ENCODE measurements around the gene HOXD9. TPM values are rescaled to one million over a fixed set of nuclear protein-coding genes. Genes with fewer than 3 reads are reported as not detected.
A peak's percentile ranks its signal among the peaks of the same experiment; 100 is the strongest.

Gene HOXD9
- total RNA-seq, 2 experiments from 2014 or later: not detected

- Mint-ChIP-seq H3K9me3 (ENCODE audit: low read depth) (no peaks in the 10 kb centered on the region), H3K36me3 (peaks cover 3% of the 10 kb centered on the region), H3K27me3 (peaks cover 93% of the 10 kb centered on the region), H3K4me1 (peaks cover 11% of the 10 kb centered on the region), H3K4me3 (no peak overlapping the region), H3K27ac (no peak overlapping the region)
- CTCF ChIA-PET: no interaction called here
- ATAC-seq (no peak), DNase-seq (no peak)
These were observed 32.6 kb upstream of the HOXD9 start for GRCh38 chr2:176089843-176090395.

DNA sequence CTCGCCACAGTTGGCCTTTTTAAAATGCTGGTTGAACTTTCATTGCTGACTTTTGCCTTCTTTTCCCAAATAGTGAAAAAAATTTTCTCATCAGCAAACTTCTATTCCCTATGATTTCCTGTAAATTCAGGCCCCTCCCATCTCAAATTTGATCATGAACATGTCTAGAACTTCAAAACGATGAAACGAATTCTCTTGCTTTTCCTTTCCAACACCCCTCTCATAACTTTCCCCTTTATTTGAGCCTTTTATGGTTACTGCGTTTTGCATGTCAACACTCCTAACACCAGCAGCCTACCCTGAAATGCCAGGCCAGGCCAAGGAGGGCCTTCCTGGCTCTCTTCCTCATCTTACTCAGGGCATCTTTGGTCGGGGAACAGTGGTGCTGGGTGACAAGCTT, 31.7 kb upstream of the HOXD9 start:
- Mint-ChIP-seq H3K4me3 (no peak overlapping the region), H3K9me3 (ENCODE audit: low read depth) (no peaks in the 10 kb centered on the region), H3K4me1 (peaks cover 11% of the 10 kb centered on the region), H3K36me3 (peaks cover 3% of the 10 kb centered on the region), H3K27me3 (peaks cover 93% of the 10 kb centered on the region), H3K27ac (no peak overlapping the region)
- ATAC-seq (no peak), DNase-seq (no peak)
- CTCF ChIA-PET: no interaction called here

DNA sequence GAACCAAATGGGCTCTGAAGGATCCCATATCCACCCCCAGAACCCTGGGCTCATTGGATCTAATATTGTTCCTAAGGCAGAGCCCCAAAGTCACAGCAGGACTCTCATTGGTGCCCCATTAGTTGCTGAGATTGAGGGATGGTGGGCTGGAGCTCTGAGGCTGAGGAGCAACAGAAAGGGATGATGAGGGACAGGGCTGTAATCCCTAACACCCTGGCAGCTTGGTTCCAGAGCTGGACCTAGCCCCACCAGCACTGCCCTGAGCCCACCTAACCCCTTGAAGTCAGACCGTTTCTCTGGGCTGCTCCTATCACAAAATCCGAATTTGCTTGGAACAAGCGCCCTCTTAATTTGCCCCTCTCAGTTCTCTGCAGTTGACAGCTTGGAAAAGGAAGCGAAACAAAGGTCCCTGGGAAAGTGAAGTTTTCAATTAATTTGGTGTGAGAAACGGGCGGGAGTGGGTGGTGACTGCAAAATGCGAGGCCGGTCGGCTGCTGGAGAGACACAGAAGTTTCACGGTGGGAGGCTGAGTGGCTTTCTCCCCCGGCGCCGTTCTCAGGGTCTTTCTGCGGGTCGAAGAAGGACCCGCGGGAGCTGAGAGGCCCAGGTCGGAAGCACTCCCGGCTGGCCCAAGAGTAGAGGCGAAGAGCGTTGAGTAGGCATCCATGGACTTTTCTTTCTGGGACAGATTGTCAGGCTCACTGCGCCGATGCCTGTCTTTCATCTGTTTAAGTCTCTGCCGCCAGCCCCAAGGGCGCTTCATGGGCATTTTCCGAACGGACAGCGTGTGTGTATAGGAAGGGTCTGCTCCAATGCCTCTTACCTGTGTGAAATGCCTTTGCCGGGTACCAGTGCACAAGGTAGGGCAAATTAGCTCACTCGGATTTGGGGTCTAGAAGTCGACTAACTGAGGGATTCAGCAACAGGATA, 30.9 kb upstream of the HOXD9 start:
- peak overlapping the region; percentile 64 for H3K27ac Mint-ChIP-seq
- peak overlapping the region; percentile 17 for H3K4me3 Mint-ChIP-seq
- peaks cover 12% of the 10 kb centered on the region for H3K4me1 Mint-ChIP-seq
- CTCF ChIA-PET: interaction anchor here (1.4 kb wide), 1 partner anchor 13 kb away, joined by 3 read pairs; no protein-coding TSS in a partner anchor
- DNase-seq: no peak
- peaks cover 3% of the 10 kb centered on the region for H3K36me3 Mint-ChIP-seq
- H3K27me3 Mint-ChIP-seq: peaks cover 93% of the 10 kb centered on the region
- no peaks in the 10 kb centered on the region for H3K9me3 Mint-ChIP-seq (ENCODE audit: low read depth)
- no peak for ATAC-seq

DNA sequence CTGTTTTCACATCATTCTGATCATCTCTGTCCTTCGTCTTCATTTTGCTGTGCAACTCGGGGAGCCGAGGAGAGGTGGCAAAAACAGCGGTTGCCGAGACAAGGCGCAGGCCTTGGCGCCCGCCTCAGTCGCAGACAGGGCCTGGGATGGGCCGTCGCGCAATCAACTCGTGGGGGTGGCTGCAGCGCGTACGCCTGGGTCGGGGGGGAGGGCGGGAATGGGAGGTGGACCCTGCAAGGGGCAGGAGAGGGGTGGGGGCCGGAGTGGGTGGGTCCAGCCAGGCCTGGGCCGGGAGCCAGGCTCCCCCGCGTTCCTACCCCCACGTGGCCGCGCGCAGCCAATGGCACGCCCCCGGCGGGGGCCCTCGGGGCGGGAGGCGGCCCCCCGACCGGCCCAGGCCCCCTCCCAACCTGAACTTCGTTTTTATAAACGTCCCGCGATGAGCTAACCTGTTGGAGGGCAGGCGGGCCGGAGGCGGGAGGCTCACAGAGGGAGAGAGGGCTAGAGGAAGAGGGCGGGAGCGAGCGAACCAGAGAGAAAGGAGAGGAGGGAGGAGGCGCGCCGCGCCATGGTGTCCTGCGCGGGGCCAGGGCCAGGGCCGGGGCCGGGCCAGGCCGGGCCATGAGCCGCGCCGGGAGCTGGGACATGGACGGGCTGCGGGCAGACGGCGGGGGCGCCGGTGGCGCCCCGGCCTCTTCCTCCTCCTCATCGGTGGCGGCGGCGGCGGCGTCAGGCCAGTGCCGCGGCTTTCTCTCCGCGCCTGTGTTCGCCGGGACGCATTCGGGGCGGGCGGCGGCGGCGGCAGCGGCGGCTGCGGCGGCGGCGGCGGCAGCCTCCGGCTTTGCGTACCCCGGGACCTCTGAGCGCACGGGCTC, 30.0 kb upstream of the HOXD9 start, which contains the start of gene HOXD13:
TSS of gene HOXD13 (plus strand) at position 452 of the 875 bp plus-strand sequence. CDS start at position 622, 170 bp downstream.
- no peak for ATAC-seq
- Mint-ChIP-seq H3K27me3 (peaks cover 92% of the 10 kb centered on the region), H3K9me3 (ENCODE audit: low read depth) (no peaks in the 10 kb centered on the region), H3K4me1 (peaks cover 18% of the 10 kb centered on the region), H3K27ac (peak within 1 kb of the TSS; percentile 64), H3K36me3 (peaks cover 3% of the 10 kb centered on the region), H3K4me3 (peak within 1 kb of the TSS; percentile 17)
- CTCF ChIA-PET: interaction anchor here (0.7 to 1.4 kb wide), 2 partner anchors 12 to 21 kb away, joined by 3 read pairs; no protein-coding TSS in a partner anchor
- no peak for DNase-seq

DNA sequence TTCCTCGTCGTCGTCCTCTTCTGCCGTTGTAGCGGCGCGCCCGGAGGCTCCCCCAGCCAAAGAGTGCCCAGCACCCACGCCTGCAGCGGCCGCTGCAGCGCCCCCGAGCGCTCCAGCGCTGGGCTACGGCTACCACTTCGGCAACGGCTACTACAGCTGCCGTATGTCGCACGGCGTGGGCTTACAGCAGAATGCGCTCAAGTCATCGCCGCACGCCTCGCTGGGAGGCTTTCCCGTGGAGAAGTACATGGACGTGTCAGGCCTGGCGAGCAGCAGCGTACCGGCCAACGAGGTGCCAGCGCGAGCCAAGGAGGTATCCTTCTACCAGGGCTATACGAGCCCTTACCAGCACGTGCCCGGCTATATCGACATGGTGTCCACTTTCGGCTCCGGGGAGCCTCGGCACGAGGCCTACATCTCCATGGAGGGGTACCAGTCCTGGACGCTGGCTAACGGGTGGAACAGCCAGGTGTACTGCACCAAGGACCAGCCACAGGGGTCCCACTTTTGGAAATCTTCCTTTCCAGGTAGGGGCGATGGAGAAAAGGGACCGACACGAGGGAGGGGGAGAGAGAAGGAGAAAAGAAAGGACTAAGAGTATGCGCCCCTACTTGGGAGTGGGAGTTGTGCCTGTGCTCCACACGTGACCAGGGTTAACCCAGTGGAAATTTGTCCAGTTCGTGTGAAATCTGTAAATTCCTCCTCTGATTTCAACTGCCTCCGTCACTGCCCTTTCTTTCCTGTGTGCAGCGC, 29.2 kb upstream of the HOXD9 start:
- Mint-ChIP-seq H3K4me3 (peak overlapping the region; percentile 3), H3K27me3 (peaks cover 92% of the 10 kb centered on the region), H3K27ac (peak overlapping the region; percentile 48), H3K9me3 (ENCODE audit: low read depth) (no peaks in the 10 kb centered on the region), H3K36me3 (peaks cover 3% of the 10 kb centered on the region), H3K4me1 (peaks cover 20% of the 10 kb centered on the region)
- DNase-seq (no peak), ATAC-seq (no peak)
- CTCF ChIA-PET: interaction anchor here (0.7 to 1.5 kb wide), 4 partner anchors 11 to 559 kb away, joined by 3 to 5 read pairs (median 3); no protein-coding TSS in a partner anchor

- Mint-ChIP-seq H3K4me3 (peak overlapping the region; percentile 3), H3K27ac (peak overlapping the region; percentile 48), H3K9me3 (ENCODE audit: low read depth) (no peaks in the 10 kb centered on the region), H3K27me3 (peaks cover 92% of the 10 kb centered on the region), H3K4me1 (peaks cover 18% of the 10 kb centered on the region), H3K36me3 (peaks cover 3% of the 10 kb centered on the region)
- CTCF ChIA-PET: interaction anchor here (1.5 kb wide), 2 partner anchors 33 to 559 kb away, joined by 3 to 5 read pairs; no protein-coding TSS in a partner anchor
- DNase-seq (no peak), ATAC-seq (no peak)
These were observed 28.6 kb upstream of the HOXD9 start for GRCh38 chr2:176093898-176094249.

- peaks cover 92% of the 10 kb centered on the region for H3K27me3 Mint-ChIP-seq
- peaks cover 18% of the 10 kb centered on the region for H3K4me1 Mint-ChIP-seq
- H3K4me3 Mint-ChIP-seq: peak overlapping the region; percentile 3
- H3K9me3 Mint-ChIP-seq (ENCODE audit: low read depth): no peaks in the 10 kb centered on the region
- no peak overlapping the region for H3K27ac Mint-ChIP-seq
- no peak for ATAC-seq
- CTCF ChIA-PET: interaction anchor here (1.5 kb wide), 2 partner anchors 33 to 558 kb away, joined by 3 to 5 read pairs; no protein-coding TSS in a partner anchor
- DNase-seq: no peak
- H3K36me3 Mint-ChIP-seq: peaks cover 3% of the 10 kb centered on the region
These were observed 28.2 kb upstream of the HOXD9 start for GRCh38 chr2:176094349-176094748.

DNA sequence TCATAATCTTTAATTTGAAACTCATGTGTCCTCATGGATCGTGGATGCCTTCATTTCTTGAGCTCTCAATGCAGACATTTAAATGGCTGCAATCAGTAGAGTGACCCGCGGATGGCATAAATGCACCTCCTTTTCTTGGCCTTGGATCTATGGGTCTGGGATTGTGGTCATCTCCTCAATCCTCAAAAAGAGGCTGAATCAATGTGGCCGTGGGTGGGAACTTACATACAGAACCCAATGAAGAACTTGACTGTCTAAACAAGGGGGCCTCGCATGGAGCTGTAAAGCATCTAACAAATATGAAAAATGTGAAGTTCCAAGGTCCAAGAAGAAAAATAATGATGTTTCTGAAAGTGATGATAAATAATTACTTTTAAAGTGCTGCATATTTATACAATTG, 27.1 kb upstream of the HOXD9 start:
- CTCF ChIA-PET: interaction anchor here (0.9 to 3.6 kb wide), 7 partner anchors 16 to 731 kb away, joined by 3 to 65 read pairs (median 7); partner anchors contain the start of gene LNPK
- DNase-seq (no peak), ATAC-seq (no peak)
- no peaks in the 10 kb centered on the region for H3K9me3 Mint-ChIP-seq (ENCODE audit: low read depth)
- peaks cover 90% of the 10 kb centered on the region for H3K27me3 Mint-ChIP-seq
- peaks cover 3% of the 10 kb centered on the region for H3K36me3 Mint-ChIP-seq
- H3K27ac Mint-ChIP-seq: no peak overlapping the region
- peaks cover 18% of the 10 kb centered on the region for H3K4me1 Mint-ChIP-seq
- no peak overlapping the region for H3K4me3 Mint-ChIP-seq

DNA sequence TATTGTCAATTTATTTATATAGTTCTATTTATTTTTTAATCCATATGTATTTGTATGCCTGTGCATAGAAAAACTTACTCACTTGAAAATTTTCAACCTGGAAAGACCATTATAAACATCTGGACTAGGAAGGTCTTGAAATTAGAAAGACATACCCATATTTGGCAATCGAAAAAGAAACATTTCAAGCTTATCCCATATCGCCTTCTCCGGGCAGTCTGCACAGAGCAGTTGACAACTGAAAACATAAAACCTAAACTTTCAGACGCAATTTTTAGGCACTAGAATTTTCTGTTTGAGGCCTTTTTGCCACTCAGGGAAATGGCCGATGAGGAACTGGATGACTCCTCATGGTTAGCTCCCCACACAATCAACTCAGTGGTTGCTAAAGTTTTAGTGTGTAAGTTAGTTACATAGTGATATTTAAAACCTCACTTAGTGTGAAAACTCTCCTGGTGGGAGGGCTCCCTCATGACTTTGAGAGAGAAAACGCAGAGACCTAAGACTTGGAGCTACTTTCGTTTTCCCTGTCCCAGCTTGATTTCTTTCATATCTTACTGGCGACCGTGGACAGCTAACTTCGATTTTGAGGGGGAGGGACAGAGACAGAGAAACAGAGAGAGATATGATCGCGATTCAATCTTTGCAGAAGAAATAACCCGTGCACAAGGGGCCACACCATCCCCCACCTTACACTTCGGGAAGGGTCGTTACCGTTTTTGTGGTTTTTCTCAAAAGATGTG, 26.1 kb upstream of the HOXD9 start:
- DNase-seq (no peak), ATAC-seq (no peak)
- H3K27me3 Mint-ChIP-seq: peaks cover 90% of the 10 kb centered on the region
- H3K9me3 Mint-ChIP-seq (ENCODE audit: low read depth): no peaks in the 10 kb centered on the region
- H3K4me3 Mint-ChIP-seq: peak overlapping the region; percentile 65
- H3K27ac Mint-ChIP-seq: no peak overlapping the region
- peaks cover 3% of the 10 kb centered on the region for H3K36me3 Mint-ChIP-seq
- peaks cover 18% of the 10 kb centered on the region for H3K4me1 Mint-ChIP-seq
- CTCF ChIA-PET: interaction anchor here (0.9 to 3.6 kb wide), 15 partner anchors 15 to 846 kb away, joined by 3 to 65 read pairs (median 7); partner anchors contain the start of gene LNPK

DNA sequence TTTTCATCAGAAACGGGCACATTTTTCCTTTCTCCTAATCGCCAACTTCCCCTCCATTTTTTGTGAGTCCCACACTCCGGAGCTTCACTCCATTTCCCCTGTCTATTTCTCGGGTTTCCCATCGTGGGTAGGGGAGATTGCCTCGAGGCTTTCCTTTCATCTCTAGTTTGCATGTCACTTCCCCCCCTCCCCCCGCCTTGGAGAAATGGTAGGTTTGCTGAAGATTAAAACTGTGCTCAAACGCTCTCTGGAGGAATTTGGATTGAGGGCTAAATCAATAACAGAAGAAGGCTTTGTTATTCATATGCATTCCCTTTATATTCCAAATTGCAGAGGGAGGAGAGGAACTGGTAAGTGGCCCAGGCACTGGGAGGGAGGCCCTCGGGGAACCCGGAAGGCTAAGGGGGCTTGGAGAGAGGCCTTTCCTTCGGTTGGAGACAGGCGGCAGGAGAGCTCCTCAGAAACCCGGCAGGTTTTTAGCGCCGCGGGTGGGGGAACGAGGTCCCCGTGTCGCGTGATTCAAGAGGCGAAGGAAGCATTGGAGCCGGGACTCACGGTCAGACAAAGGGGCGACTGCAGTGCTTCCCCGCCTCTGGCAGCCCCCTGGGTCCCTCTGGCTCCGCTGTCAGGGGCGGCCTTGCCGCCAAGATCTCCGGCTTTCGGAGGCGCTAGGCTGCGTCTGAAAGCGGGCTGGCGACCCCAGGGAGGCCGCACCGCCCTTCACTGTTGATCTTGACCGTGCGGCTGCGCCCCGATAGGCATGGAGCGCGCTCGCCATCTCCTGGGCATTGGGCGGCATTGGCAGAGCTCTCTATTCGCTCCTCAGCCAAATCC, 25.3 kb upstream of the HOXD9 start:
- CTCF ChIA-PET: interaction anchor here (0.6 to 3.6 kb wide), 22 partner anchors 8 to 847 kb away, joined by 3 to 65 read pairs (median 4); partner anchors contain the start of gene LNPK
- no peak overlapping the region for H3K27ac Mint-ChIP-seq

GRCh38 chr2:176097820-176098365, 24.6 kb upstream of the HOXD9 start:
- peaks cover 3% of the 10 kb centered on the region for H3K36me3 Mint-ChIP-seq

More for the DNA sequence above, 25.3 kb upstream of the HOXD9 start:
- peaks cover 90% of the 10 kb centered on the region for H3K27me3 Mint-ChIP-seq
- H3K4me1 Mint-ChIP-seq: peaks cover 15% of the 10 kb centered on the region
- DNase-seq (peak; percentile 70), ATAC-seq (peak; percentile 72)
- peaks cover 3% of the 10 kb centered on the region for H3K36me3 Mint-ChIP-seq
- H3K9me3 Mint-ChIP-seq (ENCODE audit: low read depth): no peaks in the 10 kb centered on the region
- H3K4me3 Mint-ChIP-seq: peak overlapping the region; percentile 65

More at GRCh38 chr2:176097820-176098365, 24.6 kb upstream of the HOXD9 start:
- peak overlapping the region; percentile 35 for H3K4me3 Mint-ChIP-seq
- peaks cover 15% of the 10 kb centered on the region for H3K4me1 Mint-ChIP-seq
- no peak for DNase-seq
- no peaks in the 10 kb centered on the region for H3K9me3 Mint-ChIP-seq (ENCODE audit: low read depth)
- H3K27ac Mint-ChIP-seq: no peak overlapping the region
- peaks cover 96% of the 10 kb centered on the region for H3K27me3 Mint-ChIP-seq
- CTCF ChIA-PET: interaction anchor here (0.6 to 3.6 kb wide), 17 partner anchors 9 to 847 kb away, joined by 3 to 65 read pairs (median 4); partner anchors contain the start of gene LNPK
- ATAC-seq: no peak

Data from activated CD8-positive, alpha-beta memory T cell treated with anti-CD3 and anti-CD28 coated beads, Interleukin-2, amount 10 ng/mL, durations not matched to agents 7 days and 5 days (primary cell).